ENCODE measurements around the gene REX1BD. TPM values are rescaled to one million over a fixed set of nuclear protein-coding genes. Genes with fewer than 3 reads are reported as not detected.

The REX1BD gene
- total RNA-seq, 6 experiments from 2014 or later = 30.4 to 71.7 (median 45.6) TPM

DNA sequence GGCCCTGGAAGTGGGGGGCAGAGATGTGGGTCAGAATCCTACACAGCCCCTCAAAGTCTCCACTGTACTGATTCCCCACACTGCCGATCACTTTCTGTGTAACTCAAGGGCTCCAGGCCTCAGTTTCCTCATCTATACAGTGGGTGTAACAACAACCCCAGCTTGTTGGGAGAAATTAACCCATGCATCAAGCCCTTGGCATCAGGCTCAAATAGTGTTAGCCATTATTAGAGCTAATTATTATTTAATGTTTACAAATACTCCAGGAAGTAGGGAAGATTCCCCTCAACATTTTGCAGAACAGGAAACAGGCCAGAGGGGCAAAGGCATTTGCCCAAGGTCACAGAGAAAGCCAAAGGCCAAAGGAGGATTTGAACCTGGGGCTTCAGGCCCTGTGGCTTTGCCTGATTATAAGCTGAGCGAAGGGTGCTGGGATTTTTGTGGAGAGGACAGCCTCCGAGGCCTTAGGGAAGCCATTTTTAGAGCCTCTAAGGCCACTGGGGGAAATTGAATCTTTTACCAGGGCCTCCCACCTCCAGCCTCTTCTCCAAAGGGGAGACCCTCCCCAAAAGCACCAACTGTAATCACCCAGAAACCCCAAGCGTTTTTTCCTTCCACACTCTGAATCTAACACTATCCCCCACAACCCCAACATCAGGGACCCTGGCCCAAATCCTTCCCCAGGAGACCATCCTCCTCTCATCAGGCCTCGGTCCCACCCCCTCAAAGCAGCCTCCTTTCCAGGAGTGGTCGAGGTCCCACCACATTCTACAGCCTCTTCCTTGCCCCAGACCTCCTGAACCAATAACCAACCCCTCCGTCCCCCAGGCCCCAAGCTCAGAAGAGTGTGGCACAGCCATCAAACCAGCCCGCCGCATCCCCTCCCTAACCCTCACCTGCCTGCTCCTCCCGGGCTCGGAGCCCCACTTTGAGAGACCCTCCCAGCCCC, 46.3 kb upstream of the REX1BD start:
- ATAC-seq (no peak), DNase-seq (no peak)
- intact Hi-C loops (cut with DNase I) = no loop called here
- Histone ChIP-seq H3K27ac (peak overlapping the region in 2 of 3 donors; percentile 43 to 66), H3K36me3 (peaks cover 0 to 26% (median 1%) of the 10 kb centered on the region in 4 donors), H3K9me3 (no peaks in the 10 kb centered on the region), H3K4me1 (peaks cover 0 to 17% (median 3%) of the 10 kb centered on the region in 4 donors), H3K27me3 (no peaks in the 10 kb centered on the region), H3K4me3 (peak overlapping the region; percentile 27 to 67 (median 55))
- TF ChIP-seq POLR2A (IDR thresholded peaks at IDR 0.05) = no peak
- TF ChIP-seq, protein P1, sequence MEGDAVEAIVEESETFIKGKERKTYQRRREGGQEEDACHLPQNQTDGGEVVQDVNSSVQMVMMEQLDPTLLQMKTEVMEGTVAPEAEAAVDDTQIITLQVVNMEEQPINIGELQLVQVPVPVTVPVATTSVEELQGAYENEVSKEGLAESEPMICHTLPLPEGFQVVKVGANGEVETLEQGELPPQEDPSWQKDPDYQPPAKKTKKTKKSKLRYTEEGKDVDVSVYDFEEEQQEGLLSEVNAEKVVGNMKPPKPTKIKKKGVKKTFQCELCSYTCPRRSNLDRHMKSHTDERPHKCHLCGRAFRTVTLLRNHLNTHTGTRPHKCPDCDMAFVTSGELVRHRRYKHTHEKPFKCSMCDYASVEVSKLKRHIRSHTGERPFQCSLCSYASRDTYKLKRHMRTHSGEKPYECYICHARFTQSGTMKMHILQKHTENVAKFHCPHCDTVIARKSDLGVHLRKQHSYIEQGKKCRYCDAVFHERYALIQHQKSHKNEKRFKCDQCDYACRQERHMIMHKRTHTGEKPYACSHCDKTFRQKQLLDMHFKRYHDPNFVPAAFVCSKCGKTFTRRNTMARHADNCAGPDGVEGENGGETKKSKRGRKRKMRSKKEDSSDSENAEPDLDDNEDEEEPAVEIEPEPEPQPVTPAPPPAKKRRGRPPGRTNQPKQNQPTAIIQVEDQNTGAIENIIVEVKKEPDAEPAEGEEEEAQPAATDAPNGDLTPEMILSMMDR (IDR thresholded peaks at IDR 0.05) = no peak
- 16% methylated on average over 9 of the region's 11 CpGs for WGBS (ENCODE audit: insufficient coverage, low coverage, low lambda C conversion rate, missing lambda C conversion rate)

GRCh38 chr19:18542941-18543813, 45.4 kb upstream of the REX1BD start, which contains the start of gene FKBP8:
Gene FKBP8, minus strand, starts transcription at chr19:18543573. Its CDS starts 1,603 bp downstream, at chr19:18541970.
- ATAC-seq = peak; percentile 97 to 99 (median 98)
- under 1% methylated on average over 34 of the region's 86 CpGs for WGBS (ENCODE audit: insufficient coverage, low coverage, low lambda C conversion rate, missing lambda C conversion rate)

DNA sequence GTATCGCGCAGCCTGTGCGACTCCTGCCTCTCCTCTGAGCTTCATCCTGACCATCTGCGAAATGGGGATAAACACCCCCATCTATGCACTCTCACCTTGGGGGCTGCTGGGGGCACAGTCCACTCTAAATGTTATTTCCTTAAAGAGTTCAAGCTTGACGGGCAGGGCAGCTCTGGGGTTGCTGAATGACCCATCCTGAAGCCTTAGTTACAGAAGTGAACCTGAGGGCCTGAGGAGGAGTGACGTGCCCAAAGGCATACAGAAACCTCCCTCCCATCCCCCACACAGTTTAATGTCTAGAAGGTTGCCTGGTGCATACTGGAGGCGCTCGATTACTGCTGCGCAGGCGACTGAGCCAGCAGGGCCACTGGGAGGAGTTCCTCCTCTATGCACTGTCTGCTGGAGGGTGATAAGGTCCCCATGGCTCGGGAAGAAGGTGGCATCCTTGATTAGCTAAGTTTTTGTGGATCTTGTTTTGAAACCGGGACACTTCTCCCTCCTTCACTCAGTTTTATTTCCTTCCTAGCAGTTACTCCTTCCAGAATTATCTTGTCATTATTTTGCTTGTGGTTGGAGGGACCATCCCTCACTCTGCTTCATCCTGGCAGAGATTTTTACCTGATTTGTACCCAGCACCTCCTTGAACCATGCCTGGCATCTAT, 44.7 kb upstream of the REX1BD start:
- Histone ChIP-seq H3K27me3 (no peaks in the 10 kb centered on the region), H3K36me3 (peaks cover 0 to 23% (median 1%) of the 10 kb centered on the region in 4 donors), H3K27ac (peak overlapping the region; percentile 60 to 88 (median 66)), H3K4me3 (peak overlapping the region in 2 of 3 donors; percentile 55 to 67), H3K9me3 (no peaks in the 10 kb centered on the region), H3K4me1 (peaks cover 0 to 10% (median 3%) of the 10 kb centered on the region in 4 donors)
- 23% methylated on average over 6 of the region's 12 CpGs for WGBS (ENCODE audit: insufficient coverage, low coverage, low lambda C conversion rate, missing lambda C conversion rate)
- peak; percentile 54 to 69 (median 57) for DNase-seq
- ATAC-seq = peak; percentile 53 to 73 (median 59)
- intact Hi-C loops (cut with DNase I) = no loop called here
- no peak for TF ChIP-seq POLR2A (IDR thresholded peaks at IDR 0.05)
- TF ChIP-seq, protein P1 (IDR thresholded peaks at IDR 0.05) = no peak

More at GRCh38 chr19:18542941-18543813, 45.4 kb upstream of the REX1BD start, which contains the start of gene FKBP8:
- Histone ChIP-seq H3K36me3 (peaks cover 0 to 23% (median 1%) of the 10 kb centered on the region in 4 donors), H3K27ac (peak within 1 kb of the TSS; percentile 60 to 88 (median 66)), H3K9me3 (no peaks in the 10 kb centered on the region), H3K4me3 (peak within 1 kb of the TSS; percentile 47 to 67 (median 55)), H3K4me1 (peaks cover 0 to 10% (median 3%) of the 10 kb centered on the region in 4 donors), H3K27me3 (no peaks in the 10 kb centered on the region)
- peak; percentile 96 for DNase-seq
- TF ChIP-seq POLR2A (IDR thresholded peaks at IDR 0.05) = no peak
- TF ChIP-seq, protein P1 (IDR thresholded peaks at IDR 0.05) = no peak
- intact Hi-C loops (cut with DNase I) = no loop called here

- H3K27ac ChIP-seq = no peak overlapping the region
- 59% methylated on average over 5 of the region's 6 CpGs for WGBS (ENCODE audit: insufficient coverage, low coverage, low lambda C conversion rate, missing lambda C conversion rate)
- no peaks in the 10 kb centered on the region for H3K27me3 ChIP-seq
- H3K4me1 ChIP-seq = no peaks in the 10 kb centered on the region
- ATAC-seq (no peak), DNase-seq (no peak)
- no peaks in the 10 kb centered on the region for H3K36me3 ChIP-seq
- no peaks in the 10 kb centered on the region for H3K9me3 ChIP-seq
- no peak for TF ChIP-seq POLR2A (IDR thresholded peaks at IDR 0.05)
- TF ChIP-seq, protein P1 (IDR thresholded peaks at IDR 0.05) = no peak
- intact Hi-C loops (cut with DNase I) = no loop called here
- no peak overlapping the region for H3K4me3 ChIP-seq
Measured at GRCh38 chr19:18551631-18552030, 37.0 kb upstream of the REX1BD start.

Data from right lobe of liver (tissue), 6 donors.